ENCODE measurements around the gene AJUBA.

Gene AJUBA

DNA sequence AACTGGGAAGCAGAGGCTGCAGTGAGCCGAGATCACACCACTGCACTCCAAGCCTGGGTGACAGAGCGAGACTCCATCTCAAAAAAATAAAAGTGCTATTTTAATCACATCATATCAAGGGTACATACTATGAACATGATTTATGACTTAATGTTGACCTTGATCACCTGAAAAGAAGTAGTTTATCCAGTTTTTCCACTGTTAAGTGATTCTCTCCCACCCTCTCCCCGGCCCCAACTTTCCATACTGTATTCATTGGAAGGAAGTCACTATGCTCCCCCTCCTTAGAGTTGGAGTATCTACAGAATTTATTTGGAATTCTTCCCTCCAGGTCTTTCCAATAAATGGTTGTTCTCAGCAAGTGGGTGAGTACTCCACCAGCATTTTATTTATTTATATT lies 50.2 kb downstream of the AJUBA start:
- no peak for DNase-seq

DNA sequence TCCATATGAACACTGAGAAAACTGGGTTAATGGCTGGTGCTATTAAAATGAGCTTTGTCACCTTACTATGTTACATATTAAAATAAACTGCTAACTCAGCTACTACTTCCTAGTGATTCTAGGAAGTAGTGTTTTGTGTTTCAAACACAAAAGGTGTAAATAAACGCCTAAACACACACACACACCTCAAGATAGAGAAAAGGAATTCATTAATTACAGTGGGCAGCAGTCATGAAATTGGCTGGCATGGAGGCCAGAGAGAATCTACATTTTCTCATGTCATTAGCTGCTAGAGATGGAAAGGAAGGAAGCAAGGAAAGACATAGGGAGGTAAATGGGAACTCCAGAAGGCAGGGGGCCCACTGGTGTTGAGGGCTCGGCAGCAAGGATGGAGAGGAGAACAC lies 52.4 kb downstream of the AJUBA start:
- DNase-seq, result no peak

DNA sequence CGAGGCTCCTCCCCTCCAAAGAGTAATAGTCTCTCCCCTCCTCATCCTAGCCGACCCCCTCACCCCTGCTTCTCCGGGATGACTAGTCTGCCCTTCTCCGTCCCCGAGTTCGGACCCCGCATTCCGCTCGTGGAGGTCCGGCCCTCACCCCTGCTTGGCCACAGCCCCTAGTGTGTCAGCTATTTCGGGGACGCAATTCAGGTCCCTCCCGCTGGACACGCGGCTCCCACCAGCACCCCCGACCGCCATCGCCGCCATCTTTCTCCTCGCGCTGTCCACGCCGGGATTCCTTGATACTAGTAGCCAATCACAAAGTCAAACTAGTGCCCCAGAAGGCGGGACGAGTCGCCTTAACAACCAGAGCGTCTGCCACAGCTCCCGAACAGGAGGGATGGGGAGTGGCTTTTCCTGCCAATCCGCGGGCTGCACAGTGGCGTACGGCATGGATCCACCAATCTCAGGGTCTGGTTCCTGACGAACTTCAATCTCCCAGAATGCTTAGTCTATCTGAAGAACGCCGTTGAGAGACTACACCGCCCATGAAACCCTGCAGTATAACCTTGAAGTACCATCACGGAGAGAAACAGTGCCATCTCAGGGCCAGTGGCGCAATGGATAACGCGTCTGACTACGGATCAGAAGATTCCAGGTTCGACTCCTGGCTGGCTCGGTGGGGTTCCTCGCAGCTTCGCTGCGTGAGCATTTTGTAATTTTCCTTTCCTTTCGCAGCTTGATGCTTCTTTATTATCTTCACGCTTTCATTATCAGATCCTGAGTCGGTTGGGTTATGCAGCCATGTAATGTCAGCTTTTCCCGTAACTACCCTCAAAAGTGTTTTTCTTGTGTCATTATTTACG lies 53.0 kb downstream of the AJUBA start, which contains the start of gene PRMT5:
TSS of gene PRMT5 (minus strand) at position 273 of the 857 bp plus-strand sequence. CDS start at position 258, 15 bp downstream.
- peak; percentile 84 to 100 (median 97) for DNase-seq

DNA sequence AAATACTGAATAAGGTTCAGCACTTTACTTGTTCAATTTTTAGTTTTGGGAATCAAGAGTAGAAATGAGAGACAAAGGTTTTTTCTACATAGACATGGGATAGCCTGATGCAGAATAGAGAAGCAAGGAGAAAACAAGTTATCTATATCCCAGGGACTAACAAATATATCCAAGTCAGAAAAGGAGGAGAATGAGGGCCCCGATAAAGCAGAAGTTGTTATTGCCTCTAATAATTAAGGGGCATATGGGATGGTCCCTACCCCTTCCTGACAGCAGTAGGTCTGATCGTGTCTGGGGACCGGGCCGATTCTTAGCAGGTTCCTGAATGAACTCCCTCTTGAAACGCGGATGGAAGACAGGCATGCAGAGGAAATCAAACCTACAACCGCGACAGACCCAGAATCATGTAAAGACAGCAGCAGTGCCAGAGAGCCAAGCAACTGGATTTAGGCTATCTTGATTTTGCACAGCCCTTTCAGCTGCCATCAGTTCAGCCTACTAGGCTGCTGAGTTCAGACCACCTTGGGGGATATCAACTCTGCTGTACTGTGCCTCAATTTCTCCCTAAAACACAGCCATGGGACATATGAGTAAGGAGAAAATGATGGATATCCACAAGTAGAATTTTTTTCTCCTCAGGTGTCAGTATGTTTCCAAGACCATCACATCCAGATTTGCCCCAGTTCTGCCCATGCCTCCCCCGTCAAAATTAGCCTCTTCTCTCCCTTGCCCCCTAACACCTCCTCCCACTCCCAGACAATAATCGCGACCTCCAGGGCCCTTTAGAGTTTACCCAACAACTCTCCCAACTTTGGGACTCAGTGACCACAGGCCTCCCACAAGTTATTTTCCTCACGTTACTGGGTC lies 53.9 kb downstream of the AJUBA start:
- peak in 1 of 5 experiments; percentile 21 for DNase-seq

DNA sequence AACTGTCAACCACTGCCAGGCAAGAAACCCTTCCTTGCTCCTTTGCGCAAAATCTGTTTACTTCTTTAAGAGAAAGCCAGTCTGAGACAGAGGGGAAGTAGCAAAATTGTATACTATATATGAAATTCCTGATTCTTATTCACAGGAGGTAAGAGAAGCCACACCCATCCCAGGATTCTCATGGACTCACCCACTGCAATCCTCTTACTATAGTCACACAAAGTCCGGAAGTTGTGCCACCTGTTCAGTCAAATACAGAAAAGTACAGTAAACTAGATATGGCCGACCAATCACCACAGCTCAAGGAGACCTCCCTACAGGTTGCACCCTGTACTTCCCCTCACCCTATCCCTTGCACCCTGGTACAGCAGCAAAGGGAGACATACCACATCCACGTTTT lies 56.0 kb downstream of the AJUBA start:
- DNase-seq, result no peak

DNA sequence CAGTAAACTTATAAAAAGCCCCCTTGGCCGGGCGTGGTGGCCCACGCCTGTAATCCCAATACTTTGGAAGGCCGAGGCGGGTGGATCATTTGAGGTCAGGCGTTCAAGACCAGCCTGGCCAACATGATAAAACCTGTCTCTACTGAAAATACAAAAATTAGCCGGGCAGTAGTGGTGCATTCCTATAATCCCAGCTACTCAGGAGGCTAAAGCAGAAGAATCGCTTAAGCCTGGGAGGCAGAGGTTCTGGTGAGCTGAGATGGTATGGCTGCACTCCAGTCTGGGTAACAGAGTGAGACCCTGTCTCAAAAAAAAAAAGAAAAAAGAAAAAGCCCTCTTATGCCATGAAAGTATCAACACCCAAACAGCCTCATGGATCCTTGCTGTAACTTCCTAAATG lies 56.8 kb downstream of the AJUBA start:
- DNase-seq, result no peak

DNA sequence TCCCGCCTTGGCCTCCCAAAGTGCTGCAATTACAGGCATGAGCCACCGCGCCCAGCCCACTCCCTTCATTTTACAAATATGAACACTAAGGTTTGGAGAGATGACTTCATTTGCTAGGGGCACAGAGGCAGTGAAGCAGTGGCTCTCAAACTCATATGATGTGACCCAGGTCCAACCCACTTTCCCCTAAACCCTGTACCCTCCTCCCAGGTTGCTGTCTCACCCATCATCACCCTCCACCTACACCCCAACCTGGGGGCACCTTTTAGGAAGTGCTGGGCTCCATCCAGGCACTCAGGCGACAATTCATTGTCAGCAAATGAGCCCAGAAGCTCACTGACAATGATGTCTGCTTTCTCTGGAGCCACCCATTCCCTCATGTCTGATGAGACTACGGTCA lies 58.6 kb downstream of the AJUBA start:
- DNase-seq, result no peak

DNA sequence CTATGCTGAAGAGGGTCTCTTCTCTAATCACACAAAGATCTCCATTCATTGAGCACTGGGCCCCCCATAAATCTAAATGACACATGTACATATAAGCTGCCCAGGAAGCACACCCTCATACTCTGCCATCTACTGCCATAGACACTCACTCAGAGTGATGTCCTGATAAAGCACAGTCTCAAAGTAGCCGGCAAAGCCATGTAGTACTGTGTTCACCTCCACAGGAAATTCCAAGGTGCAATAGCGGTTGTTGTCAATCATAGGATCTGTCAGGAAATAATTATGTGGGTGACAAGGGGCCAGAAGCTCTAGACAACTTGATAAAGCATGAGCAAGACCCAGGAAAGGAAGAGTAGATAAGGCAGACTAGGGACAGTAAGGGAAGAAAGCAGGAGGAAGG lies 60.1 kb downstream of the AJUBA start:
- DNase-seq, result no peak
